Liver (tissue), 9 donors: Measurements from ENCODE around the gene DGKA. TPM values are rescaled to one million over a fixed set of nuclear protein-coding genes. Genes with fewer than 3 reads are reported as not detected.

Experiments used
- DNase-seq: peaks from one replicate; pipeline ENCODE4 v3.0.0-alpha.2; 2017; ENCODE audit warnings: low spot score
- H3K27ac ChIP-seq, 2 donors: one replicate each; pipeline ENCODE4 v1.7.0; 2013; ENCODE audit warnings: inconsistent platforms in 2 of 2, low read length in 2 of 2, control low read depth in 1 of 2, low read depth in 1 of 2, mild to moderate bottlenecking in 1 of 2
- H3K27me3 ChIP-seq, 4 donors: one replicate each; pipeline versions ENCODE4 v1.6.1 to v1.7.0; 2013; ENCODE audit warnings: low read length in 3 of 4, inconsistent platforms in 1 of 4, mild to moderate bottlenecking in 1 of 4, moderate library complexity in 1 of 4; ENCODE audit not compliant: control insufficient read depth in 4 of 4, insufficient read depth in 4 of 4
- H3K36me3 ChIP-seq, 4 donors: one replicate each; pipeline versions ENCODE4 v1.6.1 to v1.7.0; 2013; ENCODE audit warnings: low read length in 3 of 4, mild to moderate bottlenecking in 3 of 4, low read depth in 1 of 4, moderate library complexity in 1 of 4; ENCODE audit not compliant: control insufficient read depth in 4 of 4, insufficient read depth in 3 of 4
- H3K4me1 ChIP-seq, 4 donors: one replicate each; pipeline versions ENCODE4 v1.6.1 to v1.7.0; 2013; ENCODE audit warnings: low read length in 3 of 4, mild to moderate bottlenecking in 3 of 4, moderate library complexity in 1 of 4; ENCODE audit not compliant: control insufficient read depth in 4 of 4, insufficient read depth in 4 of 4
- H3K4me3 ChIP-seq, 3 donors: one replicate each; pipeline versions ENCODE4 v1.6.1 to v1.7.0; 2013; ENCODE audit warnings: low read length in 3 of 3, control low read depth in 1 of 3, low read depth in 1 of 3, mild to moderate bottlenecking in 1 of 3
- H3K9ac ChIP-seq, 2 donors: one replicate each; pipeline ENCODE4 v1.7.0; 2013; ENCODE audit warnings: low read length in 2 of 2, mild to moderate bottlenecking in 2 of 2, moderate library complexity in 2 of 2, control low read depth in 1 of 2, low read depth in 1 of 2
- H3K9me3 ChIP-seq, 4 donors: one replicate each; pipeline versions ENCODE4 v1.6.1 to v1.7.0; 2013; ENCODE audit warnings: low read length in 3 of 4; ENCODE audit not compliant: control insufficient read depth in 4 of 4
- EGR1 ChIP-seq, 2 donors: IDR thresholded peaks; 2 replicates each; pipeline ENCODE4 v1.6.1; 2016 to 2018; ENCODE audit warnings: antibody characterized with exemption in 2 of 2, low read depth in 2 of 2
- FOXA1 ChIP-seq: IDR thresholded peaks from 2 replicates; pipeline ENCODE4 v1.6.1; 2016; ENCODE audit warnings: antibody characterized with exemption
- FOXA2 ChIP-seq: IDR thresholded peaks from 2 replicates; pipeline ENCODE4 v1.6.1; 2016; ENCODE audit warnings: antibody characterized with exemption
- GABPA ChIP-seq, 2 donors: IDR thresholded peaks in 1 of 2; conservative IDR thresholded peaks in 1 of 2; 2 replicates each; pipeline ENCODE4 v1.6.1; 2016; ENCODE audit warnings: antibody characterized with exemption in 2 of 2, mild to moderate bottlenecking in 1 of 2, moderate library complexity in 1 of 2
- HNF4G ChIP-seq: IDR thresholded peaks from 2 replicates; pipeline ENCODE4 v1.6.1; 2016; ENCODE audit warnings: antibody characterized with exemption
- NR2F2 ChIP-seq: IDR thresholded peaks from 2 replicates; pipeline ENCODE4 v1.6.1; 2016; ENCODE audit warnings: antibody characterized with exemption
- RAD21 ChIP-seq, 2 donors: IDR thresholded peaks; 2 replicates each; pipeline ENCODE4 v1.6.1; 2016; ENCODE audit warnings: antibody characterized with exemption in 2 of 2, mild to moderate bottlenecking in 2 of 2
- RXRA ChIP-seq, 2 donors: IDR thresholded peaks; 2 replicates each; pipeline ENCODE4 v1.6.1; 2017 to 2018; ENCODE audit warnings: antibody characterized with exemption in 2 of 2, mild to moderate bottlenecking in 1 of 2
- SP1 ChIP-seq: IDR thresholded peaks from 2 replicates; pipeline ENCODE4 v1.6.1; 2018; ENCODE audit warnings: antibody characterized with exemption, mild to moderate bottlenecking
- TAF1 ChIP-seq: conservative IDR thresholded peaks from 2 replicates; pipeline ENCODE4 v1.6.1; 2016; ENCODE audit warnings: antibody characterized with exemption, mild to moderate bottlenecking
- YY1 ChIP-seq: IDR thresholded peaks from 2 replicates; pipeline ENCODE4 v1.6.1; 2016; ENCODE audit warnings: antibody characterized with exemption, mild to moderate bottlenecking
- WGBS: extraction: QIAGEN DNeasy Blood & Tissue Kit; methylation state at CpG from one replicate; pipeline ENCODE4 v1.1.7; 2013; 5-methylcytosine and 5-hydroxymethylcytosine counted together
- polyA plus RNA-seq, 2 donors: library from polyadenylated mRNA; stranded (reverse) in 1 of 2; unstranded in 1 of 2; fragments of 200-250 nt in 1 of 2; fragments of >200 nt in 1 of 2; fragmentation: Nextera tagmentation in 1 of 2; extraction: Ambion mirVana in 1 of 2; gene quantifications; one replicate each; pipeline versions ENCODE4 v1.2.1 to v1.2.3, GENCODE V29; 2013 to 2015
- total RNA-seq, 2 donors: library from RNA; depleted of rRNA; stranded (reverse); fragments of >200 nt; gene quantifications; one replicate each; pipeline ENCODE4 v1.2.3, GENCODE V29; 2014
- TF ChIP-seq, protein P1 (sequence below): fragments of 150-350 bp; IDR thresholded peaks from 2 replicates; pipeline ENCODE4 v1.5.1; 2017; ENCODE audit warnings: improper control_type of control experiment, low read depth, low read length; ENCODE audit not compliant: missing input control
- TF ChIP-seq, protein P2 (sequence below): IDR thresholded peaks from 2 replicates; pipeline ENCODE4 v1.6.1; 2016; ENCODE audit warnings: antibody characterized with exemption, mild to moderate bottlenecking
- TF ChIP-seq, protein P3 (sequence below): IDR thresholded peaks from 2 replicates; pipeline ENCODE4 v1.6.1; 2016; ENCODE audit warnings: antibody characterized with exemption
- TF ChIP-seq, protein P4 (sequence below): IDR thresholded peaks from 2 replicates; pipeline ENCODE4 v1.6.1; 2016; ENCODE audit warnings: antibody characterized with exemption
- donor health status: healthy.
- donor health status: healthy.
- donor health status: healthy.
- donor health status: healthy.
- donor health status: healthy.

The DGKA gene
- total and polyA plus RNA-seq, 4 donors: 2.1 to 10.5 (median 5.1) TPM

DNA sequence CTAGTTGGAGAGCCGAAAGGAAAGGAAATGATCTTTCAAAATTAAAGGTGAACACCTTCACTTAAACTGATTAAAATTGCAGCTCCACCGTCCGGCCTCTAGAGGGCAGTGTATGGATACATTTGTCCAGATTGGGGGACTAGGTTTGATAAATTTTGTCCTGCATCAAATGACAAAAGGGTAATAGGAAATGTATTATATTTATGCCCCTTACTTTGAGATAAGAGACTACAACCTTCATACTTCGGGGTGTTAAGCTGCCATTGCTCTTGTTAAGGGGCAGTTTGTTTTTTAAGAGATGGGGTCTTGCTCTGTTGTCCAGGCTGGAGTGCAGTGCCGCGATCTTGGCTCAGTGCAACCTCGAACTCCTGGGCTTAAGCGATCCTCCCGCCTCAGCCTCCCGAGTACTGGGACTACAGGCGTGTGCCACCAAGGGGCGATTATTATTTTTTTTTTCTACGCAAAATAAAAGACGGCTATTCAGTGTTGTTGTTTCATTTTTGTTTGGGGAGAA is 65.3 kb downstream of the DGKA start:
- H3K4me1 ChIP-seq: peaks cover 4 to 35% (median 26%) of the 10 kb centered on the region in 4 donors
- TF ChIP-seq GABPA (IDR thresholded peaks at IDR 0.05 in 1 of 2, conservative IDR thresholded peaks at IDR 0.05 in 1 of 2) (no peak), FOXA1 (no peak), RAD21 (IDR thresholded peaks at IDR 0.05) (peak; percentile 90 to 91), TAF1 (no peak)
- TF ChIP-seq, protein P1, sequence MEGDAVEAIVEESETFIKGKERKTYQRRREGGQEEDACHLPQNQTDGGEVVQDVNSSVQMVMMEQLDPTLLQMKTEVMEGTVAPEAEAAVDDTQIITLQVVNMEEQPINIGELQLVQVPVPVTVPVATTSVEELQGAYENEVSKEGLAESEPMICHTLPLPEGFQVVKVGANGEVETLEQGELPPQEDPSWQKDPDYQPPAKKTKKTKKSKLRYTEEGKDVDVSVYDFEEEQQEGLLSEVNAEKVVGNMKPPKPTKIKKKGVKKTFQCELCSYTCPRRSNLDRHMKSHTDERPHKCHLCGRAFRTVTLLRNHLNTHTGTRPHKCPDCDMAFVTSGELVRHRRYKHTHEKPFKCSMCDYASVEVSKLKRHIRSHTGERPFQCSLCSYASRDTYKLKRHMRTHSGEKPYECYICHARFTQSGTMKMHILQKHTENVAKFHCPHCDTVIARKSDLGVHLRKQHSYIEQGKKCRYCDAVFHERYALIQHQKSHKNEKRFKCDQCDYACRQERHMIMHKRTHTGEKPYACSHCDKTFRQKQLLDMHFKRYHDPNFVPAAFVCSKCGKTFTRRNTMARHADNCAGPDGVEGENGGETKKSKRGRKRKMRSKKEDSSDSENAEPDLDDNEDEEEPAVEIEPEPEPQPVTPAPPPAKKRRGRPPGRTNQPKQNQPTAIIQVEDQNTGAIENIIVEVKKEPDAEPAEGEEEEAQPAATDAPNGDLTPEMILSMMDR: peak; percentile 92
- TF ChIP-seq, protein P2, sequence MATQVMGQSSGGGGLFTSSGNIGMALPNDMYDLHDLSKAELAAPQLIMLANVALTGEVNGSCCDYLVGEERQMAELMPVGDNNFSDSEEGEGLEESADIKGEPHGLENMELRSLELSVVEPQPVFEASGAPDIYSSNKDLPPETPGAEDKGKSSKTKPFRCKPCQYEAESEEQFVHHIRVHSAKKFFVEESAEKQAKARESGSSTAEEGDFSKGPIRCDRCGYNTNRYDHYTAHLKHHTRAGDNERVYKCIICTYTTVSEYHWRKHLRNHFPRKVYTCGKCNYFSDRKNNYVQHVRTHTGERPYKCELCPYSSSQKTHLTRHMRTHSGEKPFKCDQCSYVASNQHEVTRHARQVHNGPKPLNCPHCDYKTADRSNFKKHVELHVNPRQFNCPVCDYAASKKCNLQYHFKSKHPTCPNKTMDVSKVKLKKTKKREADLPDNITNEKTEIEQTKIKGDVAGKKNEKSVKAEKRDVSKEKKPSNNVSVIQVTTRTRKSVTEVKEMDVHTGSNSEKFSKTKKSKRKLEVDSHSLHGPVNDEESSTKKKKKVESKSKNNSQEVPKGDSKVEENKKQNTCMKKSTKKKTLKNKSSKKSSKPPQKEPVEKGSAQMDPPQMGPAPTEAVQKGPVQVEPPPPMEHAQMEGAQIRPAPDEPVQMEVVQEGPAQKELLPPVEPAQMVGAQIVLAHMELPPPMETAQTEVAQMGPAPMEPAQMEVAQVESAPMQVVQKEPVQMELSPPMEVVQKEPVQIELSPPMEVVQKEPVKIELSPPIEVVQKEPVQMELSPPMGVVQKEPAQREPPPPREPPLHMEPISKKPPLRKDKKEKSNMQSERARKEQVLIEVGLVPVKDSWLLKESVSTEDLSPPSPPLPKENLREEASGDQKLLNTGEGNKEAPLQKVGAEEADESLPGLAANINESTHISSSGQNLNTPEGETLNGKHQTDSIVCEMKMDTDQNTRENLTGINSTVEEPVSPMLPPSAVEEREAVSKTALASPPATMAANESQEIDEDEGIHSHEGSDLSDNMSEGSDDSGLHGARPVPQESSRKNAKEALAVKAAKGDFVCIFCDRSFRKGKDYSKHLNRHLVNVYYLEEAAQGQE: no peak
- 16% methylated on average over 14 of the region's 14 CpGs for WGBS
- H3K36me3 ChIP-seq: peaks cover 11 to 27% (median 24%) of the 10 kb centered on the region in 4 donors
- no peaks in the 10 kb centered on the region for H3K27me3 ChIP-seq
- peak; percentile 67 for DNase-seq
- H3K9me3 ChIP-seq: no peaks in the 10 kb centered on the region
- H3K27ac ChIP-seq: peak overlapping the region; percentile 82 to 89
- peak overlapping the region; percentile 58 to 92 (median 87) for H3K4me3 ChIP-seq
- H3K9ac ChIP-seq: peak overlapping the region; percentile 15 to 66

DNA sequence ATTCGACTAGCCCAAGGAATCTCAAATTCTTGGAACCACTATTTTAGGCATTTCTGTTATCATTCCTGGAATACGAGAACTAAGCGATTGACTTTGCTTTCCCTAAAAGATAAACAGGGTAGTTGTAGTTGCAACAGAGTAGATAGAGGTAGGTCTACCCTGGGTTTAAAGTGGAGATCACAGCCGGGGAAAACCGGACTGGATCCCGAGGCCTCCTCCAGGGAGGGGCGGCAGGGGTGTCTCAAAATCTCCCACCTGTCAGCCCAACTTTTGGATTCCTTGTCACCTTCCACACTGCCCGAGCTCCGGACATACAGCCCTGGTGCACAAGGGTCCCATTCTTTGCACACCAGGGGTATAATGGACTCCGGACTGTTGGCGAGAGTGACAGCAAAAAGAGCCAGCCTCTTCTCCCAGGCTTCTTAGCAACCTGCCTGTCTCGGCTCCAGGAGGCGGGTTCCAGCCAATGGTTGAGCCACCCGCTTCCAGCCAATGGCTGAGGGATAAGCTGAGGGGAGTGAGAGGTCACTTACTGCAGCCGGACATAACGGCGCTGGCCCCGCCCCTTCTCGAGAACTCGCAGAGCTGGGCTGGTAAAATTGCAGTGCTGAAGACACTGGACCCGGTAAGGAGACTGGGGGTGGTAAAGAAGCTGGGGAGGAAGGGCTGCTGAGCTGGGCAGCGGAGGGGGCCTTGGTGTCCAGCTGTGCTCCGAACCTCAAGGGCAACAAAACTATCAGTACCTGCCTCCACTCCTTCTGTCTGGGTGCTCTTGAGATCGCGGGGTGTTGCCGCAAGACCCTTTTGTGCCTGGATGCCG is 66.0 kb downstream of the DGKA start, which contains the start of gene SUOX:
Gene SUOX, plus strand, starts transcription at position 562 of the 820 bp plus-strand sequence. CDS start 4,946 bp downstream, outside the sequence.
- peak within 1 kb of the TSS; percentile 58 to 92 (median 87) for H3K4me3 ChIP-seq
- H3K27ac ChIP-seq: peak within 1 kb of the TSS; percentile 82 to 89
- DNase-seq: peak; percentile 89
- no peaks in the 10 kb centered on the region for H3K9me3 ChIP-seq
- 1% methylated on average over 27 of the region's 27 CpGs for WGBS
- no peaks in the 10 kb centered on the region for H3K27me3 ChIP-seq
- H3K9ac ChIP-seq: peak within 1 kb of the TSS; percentile 34 to 78
- H3K36me3 ChIP-seq: peaks cover 8 to 23% (median 21%) of the 10 kb centered on the region in 4 donors
- peaks cover 5 to 42% (median 33%) of the 10 kb centered on the region in 4 donors for H3K4me1 ChIP-seq
- TF ChIP-seq FOXA2: no peak
- no peak for TF ChIP-seq EGR1 (IDR thresholded peaks at IDR 0.05; ENCODE audit: low read depth in 2 of 2)
- TF ChIP-seq, protein P1: no peak
- TF ChIP-seq NR2F2: peak; percentile 81
- TF ChIP-seq HNF4G: peak; percentile 82
- peak; percentile 69 to 71 for TF ChIP-seq RXRA (IDR thresholded peaks at IDR 0.05)
- TF ChIP-seq, protein P3, sequence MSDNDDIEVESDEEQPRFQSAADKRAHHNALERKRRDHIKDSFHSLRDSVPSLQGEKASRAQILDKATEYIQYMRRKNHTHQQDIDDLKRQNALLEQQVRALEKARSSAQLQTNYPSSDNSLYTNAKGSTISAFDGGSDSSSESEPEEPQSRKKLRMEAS: no peak
- TF ChIP-seq FOXA1: peak; percentile 33
- peak; percentile 90 for TF ChIP-seq SP1
- peak; percentile 84 for TF ChIP-seq YY1
- TF ChIP-seq, protein P2: peak; percentile 87
- TF ChIP-seq, protein P4, sequence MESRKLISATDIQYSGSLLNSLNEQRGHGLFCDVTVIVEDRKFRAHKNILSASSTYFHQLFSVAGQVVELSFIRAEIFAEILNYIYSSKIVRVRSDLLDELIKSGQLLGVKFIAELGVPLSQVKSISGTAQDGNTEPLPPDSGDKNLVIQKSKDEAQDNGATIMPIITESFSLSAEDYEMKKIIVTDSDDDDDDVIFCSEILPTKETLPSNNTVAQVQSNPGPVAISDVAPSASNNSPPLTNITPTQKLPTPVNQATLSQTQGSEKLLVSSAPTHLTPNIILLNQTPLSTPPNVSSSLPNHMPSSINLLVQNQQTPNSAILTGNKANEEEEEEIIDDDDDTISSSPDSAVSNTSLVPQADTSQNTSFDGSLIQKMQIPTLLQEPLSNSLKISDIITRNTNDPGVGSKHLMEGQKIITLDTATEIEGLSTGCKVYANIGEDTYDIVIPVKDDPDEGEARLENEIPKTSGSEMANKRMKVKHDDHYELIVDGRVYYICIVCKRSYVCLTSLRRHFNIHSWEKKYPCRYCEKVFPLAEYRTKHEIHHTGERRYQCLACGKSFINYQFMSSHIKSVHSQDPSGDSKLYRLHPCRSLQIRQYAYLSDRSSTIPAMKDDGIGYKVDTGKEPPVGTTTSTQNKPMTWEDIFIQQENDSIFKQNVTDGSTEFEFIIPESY: no peak
- TF ChIP-seq RAD21 (IDR thresholded peaks at IDR 0.05): peak; percentile 39 to 66
- peak; percentile 70 for TF ChIP-seq TAF1
